Adrenal gland (tissue), 12 donors: ENCODE data around the gene RDX. TPM values are rescaled to one million over a fixed set of nuclear protein-coding genes. Genes with fewer than 3 reads are reported as not detected.

Source experiments
- DNase-seq, 7 donors: peaks; one replicate each; pipeline ENCODE4 v3.0.0-alpha.2; 2019 to 2020
- H3K27ac ChIP-seq, 5 donors: fragments of 200-600 bp; sonication (generic) in 4 of 5; 1 replicate in 3 of 5; 2 replicates in 2 of 5; pipeline versions ENCODE4 v1.5.1 to v1.8.0; 2016 to 2020; ENCODE audit warnings: mild to moderate bottlenecking in 1 of 5
- H3K27me3 ChIP-seq: fragments of 200-600 bp; 2 replicates; pipeline ENCODE4 v1.8.0; 2021
- H3K36me3 ChIP-seq, 2 donors: fragments of 200-600 bp; replicated peaks in 1 of 2; 1 replicate in 1 of 2; 2 replicates in 1 of 2; pipeline versions ENCODE4 v1.5.1 to v1.8.0; 2018 to 2022
- H3K4me1 ChIP-seq, 2 donors: fragments of 200-600 bp; replicated peaks in 1 of 2; 1 replicate in 1 of 2; 2 replicates in 1 of 2; pipeline versions ENCODE4 v1.5.1 to v1.8.0; 2018 to 2021
- H3K4me3 ChIP-seq, 4 donors: fragments of 200-600 bp; sonication (generic) in 3 of 4; one replicate each; pipeline ENCODE4 v1.5.1; 2016 to 2018
- H3K9me3 ChIP-seq, 3 donors: fragments of 200-600 bp; sonication (generic) in 1 of 3; replicated peaks in 1 of 3; 1 replicate in 2 of 3; 2 replicates in 1 of 3; pipeline versions ENCODE4 v1.5.1 to v1.8.0; 2016 to 2021
- CTCF ChIP-seq, 6 experiments: fragments of 450-650 bp in 4 of 6; fragments of 200-600 bp in 2 of 6; sonication (generic) in 1 of 6; IDR thresholded peaks; 1 replicate in 5 of 6; 2 replicates in 1 of 6; pipeline versions ENCODE4 v1.5.1 to v1.8.0; 2016 to 2021; ENCODE audit warnings: antibody characterized with exemption in 6 of 6, mild to moderate bottlenecking in 2 of 6, moderate library complexity in 1 of 6
- POLR2A ChIP-seq, 2 donors: fragments of 450-650 bp; IDR thresholded peaks; one replicate each; pipeline ENCODE4 v1.6.1; 2017; ENCODE audit warnings: antibody characterized with exemption in 2 of 2, mild to moderate bottlenecking in 2 of 2, moderate library complexity in 1 of 2
- WGBS, 4 donors: extraction: QIAGEN DNeasy Blood & Tissue Kit in 2 of 4; methylation state at CpG; one replicate each; pipeline versions ENCODE4 v1.1.5 to v1.1.7; 2013 to 2017; 5-methylcytosine and 5-hydroxymethylcytosine counted together
- intact Hi-C, 2 donors: fragments of 100-400 bp; cut with DNase I; formaldehyde crosslinking; loops; one replicate each; pipeline versions ENCODE4 v1.14.1 to v1.15.0; 2022 to 2023
- polyA plus RNA-seq, 3 donors: library from polyadenylated mRNA; stranded (reverse); fragments of 200-250 nt in 2 of 3; fragments of 350-450 nt in 1 of 3; fragmentation: Illumina TruSeq in 1 of 3; extraction: RNeasy Lipid Tissue Mini Kit (QIAGEN cat#74804) in 1 of 3; gene quantifications; one replicate each; pipeline ENCODE4 v1.2.3, GENCODE V29; 2013 to 2014
- total RNA-seq, 9 donors: library from RNA; depleted of rRNA in 4 of 9; stranded (reverse); fragments of >200 nt in 4 of 9; fragments of 120-200 nt in 1 of 9; fragmentation: NEBNext Ultra II Directional in 1 of 9; extraction: Animal tissue kit (Norgen Biotek cat#: 25700) in 1 of 9; gene quantifications; one replicate each; pipeline versions ENCODE4 v1.1.0 to v1.2.4, GENCODE V29; 2013 to 2023
- donor health status: healthy with polysubstance abuse.
- donor health status: Bipolar disorder and iron deficiency.
- donor health status: DM: yes; HTN: yes; CAD: no.
- donor health status: DM: no; HTN: no; CAD: no.
- donor health status: DM: no; HTN: no; CAD: no.
- donor health status: DM: yes; HTN: yes; CAD: no.

Gene RDX
- total and polyA plus RNA-seq, 12 donors: 82.4 to 1,153 (median 588) TPM

GRCh38 chr11:110261195-110262071 is 35.0 kb downstream of the RDX start:
- no peaks in the 10 kb centered on the region for H3K9me3 ChIP-seq
- TF ChIP-seq CTCF (IDR thresholded peaks at IDR 0.05) (no peak), POLR2A (IDR thresholded peaks at IDR 0.05) (no peak)
- 77 to 91% (median 83%) methylated on average over 2 of the region's 2 CpGs for WGBS, 4 donors
- H3K27me3 ChIP-seq: no peaks in the 10 kb centered on the region
- peaks cover 4 to 11% of the 10 kb centered on the region in 2 donors for H3K4me1 ChIP-seq
- no peak overlapping the region for H3K4me3 ChIP-seq
- no peak for DNase-seq
- intact Hi-C loops: no loop called here
- peaks cover 0 to 72% of the 10 kb centered on the region in 2 donors for H3K36me3 ChIP-seq
- H3K27ac ChIP-seq: peak overlapping the region in 1 of 5 donors; percentile 5

GRCh38 chr11:110253525-110253924 is 42.9 kb downstream of the RDX start:
- Histone ChIP-seq H3K4me3 (no peak overlapping the region), H3K9me3 (no peaks in the 10 kb centered on the region), H3K27me3 (no peaks in the 10 kb centered on the region), H3K36me3 (peaks cover 0 to 73% of the 10 kb centered on the region in 2 donors), H3K4me1 (peaks cover 8 to 57% of the 10 kb centered on the region in 2 donors), H3K27ac (peak overlapping the region in 1 of 5 donors; percentile 34)
- 45 to 59% (median 49%) methylated on average over 3 of the region's 3 CpGs for WGBS, 4 donors
- DNase-seq: no peak
- TF ChIP-seq POLR2A (IDR thresholded peaks at IDR 0.05) (no peak), CTCF (IDR thresholded peaks at IDR 0.05) (no peak)
- intact Hi-C loops: no loop called here

GRCh38 chr11:110251836-110252235 is 44.6 kb downstream of the RDX start:
- Histone ChIP-seq H3K4me1 (peaks cover 8 to 57% of the 10 kb centered on the region in 2 donors), H3K27me3 (no peaks in the 10 kb centered on the region), H3K27ac (peak overlapping the region in 4 of 5 donors; percentile 0 to 34 (median 26)), H3K36me3 (peaks cover 0 to 74% of the 10 kb centered on the region in 2 donors), H3K4me3 (no peak overlapping the region), H3K9me3 (no peaks in the 10 kb centered on the region)
- WGBS, 4 donors: 23 to 49% (median 33%) methylated on average over 1 of the region's 1 CpG
- intact Hi-C loops: no loop called here
- no peak for TF ChIP-seq CTCF (IDR thresholded peaks at IDR 0.05)
- TF ChIP-seq POLR2A (IDR thresholded peaks at IDR 0.05): no peak
- DNase-seq: peak in 5 of 7 donors; percentile 49 to 68 (median 66)

- Histone ChIP-seq H3K27ac (peak overlapping the region in 2 of 5 donors; percentile 24 to 31), H3K4me3 (no peak overlapping the region), H3K27me3 (no peaks in the 10 kb centered on the region), H3K4me1 (peaks cover 8 to 42% of the 10 kb centered on the region in 2 donors), H3K9me3 (no peaks in the 10 kb centered on the region), H3K36me3 (peaks cover 0 to 78% of the 10 kb centered on the region in 2 donors)
- DNase-seq: no peak
- intact Hi-C loops: no loop called here
- no peak for TF ChIP-seq CTCF (IDR thresholded peaks at IDR 0.05)
- no peak for TF ChIP-seq POLR2A (IDR thresholded peaks at IDR 0.05)
- 58 to 69% (median 65%) methylated on average over 2 of the region's 2 CpGs for WGBS, 4 donors
These were observed 46.2 kb downstream of the RDX start for GRCh38 chr11:110250168-110250567.
